GM18507 (cell line): ENCODE measurements around the gene ADAMTS4.
A peak's percentile ranks its signal among the peaks of the same experiment; 100 is the strongest.

ENCODE experiments used
- DNase-seq: peaks from one replicate; pipeline ENCODE4 v3.0.0; 2011; ENCODE audit warnings: low read depth; ENCODE audit not compliant: insufficient read length; ENCODE audit errors: extremely low spot score
- FAIRE-seq: peaks from 2 replicates; lab custom pipeline; 2011; peaks lifted over from hg19 to GRCh38; lab: Jason Lieb, UNC

The ADAMTS4 gene

DNA sequence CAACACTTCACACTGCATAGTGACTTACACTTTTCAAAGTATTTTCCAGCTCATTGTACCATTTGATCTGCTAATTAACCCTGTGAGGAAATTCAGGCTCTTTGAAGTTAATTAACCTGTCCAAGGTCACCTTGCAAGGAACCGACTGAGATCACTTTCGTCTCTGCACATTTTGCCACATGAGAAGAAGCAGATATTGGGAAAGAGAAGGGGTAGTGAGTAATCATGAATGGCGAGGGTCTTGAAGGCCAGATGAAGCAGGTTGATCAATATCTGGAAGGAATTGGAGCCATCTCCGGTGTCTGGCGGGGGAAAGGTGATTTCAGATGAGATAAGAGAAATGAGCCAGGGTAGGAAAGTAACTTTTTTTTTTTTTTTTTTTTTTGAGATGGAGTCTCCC, 21.1 kb upstream of the ADAMTS4 start:
- FAIRE-seq (no peak), DNase-seq (no peak)

DNA sequence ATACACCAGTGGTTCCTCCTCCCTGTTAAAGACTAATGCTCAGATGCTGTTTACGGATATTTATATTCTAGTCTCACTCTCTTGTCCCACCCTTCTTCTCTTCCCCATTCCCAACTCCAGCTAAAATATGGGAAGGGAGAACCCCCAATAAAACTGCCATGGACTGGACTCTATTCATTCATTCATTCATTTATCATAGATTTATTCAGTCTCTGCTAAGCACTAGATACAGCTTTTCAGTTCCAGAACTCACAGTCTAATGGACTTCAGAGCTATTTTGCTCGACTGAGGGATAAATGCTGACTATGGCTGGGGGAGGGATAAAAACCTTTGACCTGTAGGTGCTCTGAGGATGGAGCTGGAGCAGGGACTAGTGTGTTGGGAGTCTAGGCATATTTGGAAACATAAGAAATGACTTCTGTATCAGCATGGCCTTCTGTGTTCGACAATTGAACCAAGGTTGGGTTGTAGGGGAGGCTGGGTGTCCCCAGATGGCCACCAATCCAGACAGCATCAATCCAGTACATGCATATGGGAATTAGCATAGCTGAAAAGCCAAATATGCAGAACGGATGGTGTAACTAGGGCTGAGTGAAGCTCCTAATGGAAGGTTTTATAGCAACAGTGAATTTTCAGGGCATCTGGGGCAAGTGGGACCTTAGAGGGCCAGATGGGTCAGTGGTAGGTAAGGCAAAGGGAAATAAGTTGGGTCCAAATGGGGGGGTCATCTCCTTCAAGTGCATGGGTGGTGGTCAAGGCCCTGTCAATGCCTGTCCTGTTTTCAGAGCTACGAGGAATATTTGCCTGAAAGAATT, 20.4 kb upstream of the ADAMTS4 start:
- DNase-seq (no peak), FAIRE-seq (no peak)

DNA sequence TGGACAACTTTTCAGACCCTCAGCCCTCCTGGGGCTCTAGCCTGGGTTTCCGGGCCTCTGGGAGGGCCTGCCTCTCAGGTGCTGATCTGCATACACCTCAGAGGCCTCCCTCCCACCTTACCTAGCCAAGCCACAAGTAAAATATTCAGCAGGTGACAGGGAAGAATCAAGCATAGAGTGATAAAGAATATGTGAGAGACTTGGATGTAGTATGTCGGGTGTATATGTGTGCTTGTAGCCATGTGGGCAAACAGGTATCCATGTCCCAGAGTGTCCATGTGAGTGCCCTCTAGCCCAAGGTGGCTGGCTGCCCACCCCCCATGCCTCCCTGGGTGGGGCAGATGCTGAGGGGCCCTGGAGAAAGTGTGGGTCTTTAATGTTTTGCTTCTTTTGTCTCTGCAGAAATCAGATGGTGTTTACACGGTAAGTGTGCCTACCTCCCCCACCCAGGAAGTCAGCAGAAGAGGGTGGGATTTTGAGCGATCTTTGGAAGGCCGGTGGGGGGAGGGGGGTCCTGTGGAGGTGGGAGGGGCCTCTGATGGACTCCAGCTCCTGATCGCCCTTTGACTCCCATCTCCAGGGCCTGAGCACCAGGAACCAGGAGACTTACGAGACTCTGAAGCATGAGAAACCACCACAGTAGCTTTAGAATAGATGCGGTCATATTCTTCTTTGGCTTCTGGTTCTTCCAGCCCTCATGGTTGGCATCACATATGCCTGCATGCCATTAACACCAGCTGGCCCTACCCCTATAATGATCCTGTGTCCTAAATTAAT, 19.6 kb upstream of the ADAMTS4 start:
- FAIRE-seq (no peak), DNase-seq (no peak)

DNA sequence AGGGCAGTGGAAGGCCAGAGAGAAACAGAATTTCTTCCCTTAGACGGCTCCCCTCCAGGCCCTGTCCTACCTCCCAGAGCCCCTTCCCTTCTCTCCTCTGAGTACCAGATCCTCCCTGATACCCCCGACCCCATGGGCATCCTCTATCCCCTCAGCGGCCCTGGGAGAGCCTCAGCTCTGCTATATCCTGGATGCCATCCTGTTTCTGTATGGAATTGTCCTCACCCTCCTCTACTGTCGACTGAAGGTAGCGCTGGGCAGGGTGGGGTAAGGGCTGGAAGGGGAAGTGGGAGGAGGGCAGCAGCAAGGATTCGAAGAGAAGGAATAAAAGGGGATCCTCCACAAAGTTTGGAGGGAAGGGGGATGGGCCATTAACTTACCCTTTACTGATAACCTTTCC, 19.0 kb upstream of the ADAMTS4 start:
- FAIRE-seq (no peak), DNase-seq (no peak)

DNA sequence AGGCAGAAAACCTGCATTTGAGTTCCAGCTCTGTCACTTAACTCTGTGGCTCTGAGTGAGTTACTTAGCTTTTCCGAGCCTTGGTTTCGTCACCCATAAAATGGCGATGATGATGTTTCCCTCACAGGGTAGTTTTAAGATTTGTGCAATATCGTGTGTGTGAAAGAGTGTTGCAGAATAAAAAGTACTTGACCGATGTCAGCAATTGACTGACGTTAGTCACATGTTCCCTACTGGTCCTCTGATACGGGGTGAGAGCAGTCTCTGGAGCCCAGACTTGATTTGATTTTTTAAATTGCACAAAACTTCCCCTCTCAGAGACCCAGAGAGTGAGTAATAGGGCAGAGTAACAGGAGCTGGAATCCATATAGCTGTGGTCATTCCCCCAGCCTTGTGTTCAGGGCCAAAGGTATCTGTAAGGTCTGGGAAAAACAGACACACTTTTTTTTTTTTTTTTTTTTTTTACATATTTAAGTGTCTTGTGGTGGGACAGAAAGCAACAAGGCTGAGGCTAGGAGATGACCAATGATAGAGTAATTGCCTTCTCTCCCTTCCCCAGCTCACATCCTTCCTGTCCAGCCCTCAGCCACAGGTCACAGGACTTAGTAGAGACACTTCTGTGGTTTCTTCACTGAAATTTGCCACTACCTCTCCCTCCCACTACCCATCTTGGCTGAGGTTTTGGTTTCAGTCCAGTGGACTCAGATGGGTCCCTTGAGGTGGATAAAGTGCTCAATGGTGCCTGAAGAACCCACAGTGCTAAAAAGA, 18.3 kb upstream of the ADAMTS4 start:
- DNase-seq (peak; percentile 40), FAIRE-seq (peak; percentile 97)

DNA sequence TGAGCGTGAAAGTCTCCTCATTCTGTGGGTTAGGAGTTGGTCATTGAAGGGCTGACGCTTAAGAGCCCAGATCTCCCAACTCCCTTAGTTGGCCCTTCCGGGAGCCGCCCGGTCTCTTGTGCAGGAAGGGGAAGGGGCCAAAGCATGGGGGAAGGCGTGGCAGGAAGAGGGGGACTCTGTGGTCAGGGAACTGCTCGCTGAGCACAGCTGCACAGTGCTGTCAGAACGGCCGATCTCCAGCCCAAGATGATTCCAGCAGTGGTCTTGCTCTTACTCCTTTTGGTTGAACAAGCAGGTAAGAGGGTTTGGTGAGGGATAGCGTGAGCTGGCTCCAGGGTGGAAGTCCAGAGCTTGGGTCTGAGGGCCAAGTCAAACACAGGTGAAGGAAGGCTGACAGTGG, 16.2 kb upstream of the ADAMTS4 start, which contains the start of gene FCER1G:
FCER1G (plus strand) TSS at position 220 of the 400 bp plus-strand sequence; CDS start at position 247, 27 bp downstream.
- FAIRE-seq = no peak
- DNase-seq = no peak

DNA sequence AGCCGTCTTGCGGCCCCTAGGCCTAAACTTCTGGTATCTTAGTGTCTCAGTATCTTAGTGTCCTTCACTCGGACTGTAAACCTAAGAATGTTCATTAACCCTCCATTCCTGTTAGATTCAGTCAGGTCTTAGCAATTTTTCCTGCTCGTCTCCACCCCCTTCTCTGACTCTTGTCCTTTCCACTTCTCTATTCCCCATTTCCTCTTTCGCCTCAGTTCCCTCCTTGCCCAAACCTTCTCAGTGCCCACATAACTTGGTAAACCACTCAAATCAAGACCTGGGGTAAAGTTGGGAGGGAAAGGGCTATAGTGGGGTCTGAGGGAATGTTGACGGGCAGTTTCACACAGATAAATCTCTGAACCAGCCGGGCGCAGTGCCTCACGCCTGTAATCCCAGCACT, 15.5 kb upstream of the ADAMTS4 start:
- no peak for FAIRE-seq
- no peak for DNase-seq

DNA sequence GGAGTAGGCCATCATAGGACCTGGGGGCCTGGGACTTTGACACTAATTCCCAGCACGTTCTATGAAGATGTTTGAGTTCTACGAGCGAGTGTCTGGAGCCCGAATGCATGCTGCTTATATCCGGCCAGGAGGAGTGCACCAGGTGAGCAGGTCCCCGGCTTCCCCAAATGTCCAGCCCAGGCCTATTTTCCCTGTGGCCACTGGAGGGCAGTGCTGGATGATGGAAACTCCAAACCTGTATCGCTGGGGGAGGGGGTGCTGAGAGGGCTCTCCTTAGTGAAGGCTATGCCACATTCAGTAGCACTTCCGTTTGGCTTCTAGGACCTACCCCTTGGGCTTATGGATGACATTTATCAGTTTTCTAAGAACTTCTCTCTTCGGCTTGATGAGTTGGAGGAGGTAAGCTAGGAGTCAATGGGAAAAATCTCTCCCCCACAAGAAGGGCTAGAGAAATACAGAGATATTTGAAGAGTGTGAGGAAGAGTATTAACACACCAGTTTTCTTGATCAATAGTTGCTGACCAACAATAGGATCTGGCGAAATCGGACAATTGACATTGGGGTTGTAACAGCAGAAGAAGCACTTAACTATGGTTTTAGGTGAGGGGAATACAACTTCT, 11.0 kb upstream of the ADAMTS4 start:
- FAIRE-seq (peak; percentile 66), DNase-seq (peak; percentile 55)

DNA sequence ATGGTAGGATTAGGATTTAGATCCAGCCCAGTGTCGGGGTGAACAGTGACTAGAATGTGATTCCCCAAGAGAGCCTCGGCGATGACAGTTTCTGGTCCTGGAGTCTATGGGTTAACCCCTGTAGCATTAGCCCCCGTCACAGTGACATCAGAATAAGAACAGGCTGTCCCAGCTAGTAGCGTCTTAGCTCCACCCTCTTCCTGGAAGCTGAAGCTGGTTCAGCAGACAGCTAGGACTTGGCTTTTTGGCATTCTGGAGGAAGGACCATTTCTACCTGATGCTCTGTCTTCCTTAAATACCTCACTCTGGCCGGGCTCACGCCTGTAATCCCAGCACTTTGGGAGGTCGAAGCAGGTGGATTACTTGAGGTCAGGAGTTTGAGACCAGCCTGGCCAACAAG, 8.3 kb upstream of the ADAMTS4 start:
- no peak for FAIRE-seq

DNA sequence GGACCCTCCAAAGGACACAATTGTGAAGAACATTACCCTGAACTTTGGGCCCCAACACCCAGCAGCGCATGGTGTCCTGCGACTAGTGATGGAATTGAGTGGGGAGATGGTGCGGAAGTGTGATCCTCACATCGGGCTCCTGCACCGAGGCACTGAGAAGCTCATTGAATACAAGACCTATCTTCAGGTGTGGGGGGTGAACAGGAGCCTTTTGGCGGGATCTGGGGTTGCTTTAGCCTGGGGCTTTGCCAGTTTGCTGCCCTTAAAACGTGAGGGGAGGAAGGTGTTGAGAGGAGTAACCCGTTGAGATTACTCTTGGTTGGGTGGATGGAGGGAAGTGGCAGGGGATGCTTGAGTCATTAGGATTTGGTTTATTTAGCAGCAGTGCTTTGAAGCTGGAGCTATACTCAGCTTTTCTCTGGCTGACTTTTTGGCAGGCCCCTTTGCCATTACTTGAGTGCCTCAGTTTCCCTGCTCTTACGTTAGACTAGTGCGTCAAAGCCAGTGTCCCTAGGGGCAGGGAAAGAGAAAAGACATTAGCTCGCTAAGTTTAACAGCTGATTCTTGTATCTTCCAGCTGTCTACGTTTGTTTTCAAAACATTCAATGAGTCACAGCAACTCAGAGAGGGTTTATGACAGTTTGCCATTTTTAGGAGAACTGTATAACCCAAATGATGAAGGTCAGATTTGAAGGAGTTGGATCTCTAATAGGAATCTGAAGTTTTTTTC, 7.7 kb upstream of the ADAMTS4 start:
- DNase-seq (no peak), FAIRE-seq (no peak)

More for the DNA sequence above, 8.3 kb upstream of the ADAMTS4 start:
- DNase-seq = no peak

DNA sequence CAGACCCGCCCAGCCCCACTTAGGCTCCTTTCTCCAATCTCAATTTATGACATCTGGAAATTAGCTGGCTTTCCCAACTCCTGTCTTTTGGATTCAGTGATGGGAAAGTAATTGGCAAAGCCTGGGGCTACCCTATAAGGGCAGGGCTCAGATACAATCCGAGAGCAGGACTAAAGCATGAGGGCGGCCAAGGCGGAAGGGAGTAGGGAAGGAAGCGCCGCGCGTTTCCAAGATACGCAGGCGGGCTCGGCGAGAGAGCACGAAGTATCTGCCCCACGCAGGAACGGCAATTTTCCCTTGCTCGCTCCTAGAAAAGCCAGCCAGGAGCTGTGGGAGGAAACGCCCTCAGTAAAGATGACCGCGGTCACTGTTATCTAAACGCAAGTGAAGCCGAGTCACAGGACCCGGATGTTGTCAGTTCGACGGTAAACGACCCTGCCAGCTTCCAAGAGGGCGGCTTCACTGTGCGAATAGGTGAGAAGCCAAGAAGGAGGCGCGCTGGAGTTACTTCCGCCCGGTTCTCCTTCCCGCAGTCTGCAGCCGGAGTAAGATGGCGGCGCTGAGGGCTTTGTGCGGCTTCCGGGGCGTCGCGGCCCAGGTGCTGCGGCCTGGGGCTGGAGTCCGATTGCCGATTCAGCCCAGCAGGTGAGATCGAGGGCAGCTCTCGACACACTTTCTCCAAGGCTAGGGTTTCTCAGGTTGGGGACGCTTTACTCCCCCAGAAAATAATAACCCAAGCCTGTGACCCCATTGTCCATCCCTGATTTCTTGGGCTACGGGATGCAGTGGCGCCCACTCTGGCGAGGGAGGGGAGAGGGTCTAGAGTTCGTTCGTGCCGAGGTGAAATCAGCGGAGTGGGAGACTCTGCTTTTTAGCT, 3.2 kb upstream of the ADAMTS4 start, which contains the start of gene NDUFS2:
NDUFS2 (plus strand) TSS at position 532 of the 877 bp plus-strand sequence; CDS start at position 551, 19 bp downstream.
- peak; percentile 90 for DNase-seq
- peak; percentile 97 for FAIRE-seq

DNA sequence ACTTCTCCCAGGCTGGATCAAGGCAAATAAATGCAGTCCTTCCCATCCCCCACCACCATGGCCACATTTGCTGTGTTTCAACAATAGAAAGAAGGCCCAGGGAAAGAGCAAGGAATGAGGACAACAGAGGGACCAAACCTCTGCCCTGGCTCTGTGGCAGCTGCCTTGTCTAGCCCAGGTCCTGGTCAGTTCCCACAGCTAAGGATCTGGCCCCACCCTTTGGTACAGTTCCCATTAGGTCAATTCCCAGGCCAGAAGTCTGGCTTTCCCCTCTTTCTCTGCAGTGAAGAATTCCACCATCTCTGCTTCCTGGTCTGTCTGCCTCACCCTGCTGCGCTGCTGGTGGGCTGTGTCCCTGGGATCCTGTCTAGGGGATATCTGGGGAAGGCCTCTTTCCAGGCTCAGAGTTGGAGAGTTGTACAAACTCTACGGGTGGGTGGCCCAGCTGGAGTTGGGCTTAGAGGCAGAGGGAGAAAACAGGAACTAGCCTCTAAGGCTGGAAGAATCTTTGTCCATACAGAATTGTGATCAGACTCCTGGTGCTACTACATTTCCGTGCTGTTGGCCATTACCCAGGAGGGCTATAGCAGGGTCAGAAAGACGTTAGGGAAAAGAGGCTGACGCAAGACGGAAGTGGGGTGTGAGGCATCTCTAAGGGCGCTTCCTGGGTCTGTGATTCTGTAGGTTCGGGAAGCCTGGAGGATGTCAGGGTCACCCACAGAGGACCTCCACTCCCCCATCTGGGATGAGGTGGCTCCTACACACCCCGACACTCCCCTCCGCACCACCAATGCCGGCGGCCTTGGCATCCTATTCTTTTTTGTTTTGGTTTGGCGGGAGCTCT, 2.4 kb upstream of the ADAMTS4 start:
- FAIRE-seq = no peak
- DNase-seq = no peak

DNA sequence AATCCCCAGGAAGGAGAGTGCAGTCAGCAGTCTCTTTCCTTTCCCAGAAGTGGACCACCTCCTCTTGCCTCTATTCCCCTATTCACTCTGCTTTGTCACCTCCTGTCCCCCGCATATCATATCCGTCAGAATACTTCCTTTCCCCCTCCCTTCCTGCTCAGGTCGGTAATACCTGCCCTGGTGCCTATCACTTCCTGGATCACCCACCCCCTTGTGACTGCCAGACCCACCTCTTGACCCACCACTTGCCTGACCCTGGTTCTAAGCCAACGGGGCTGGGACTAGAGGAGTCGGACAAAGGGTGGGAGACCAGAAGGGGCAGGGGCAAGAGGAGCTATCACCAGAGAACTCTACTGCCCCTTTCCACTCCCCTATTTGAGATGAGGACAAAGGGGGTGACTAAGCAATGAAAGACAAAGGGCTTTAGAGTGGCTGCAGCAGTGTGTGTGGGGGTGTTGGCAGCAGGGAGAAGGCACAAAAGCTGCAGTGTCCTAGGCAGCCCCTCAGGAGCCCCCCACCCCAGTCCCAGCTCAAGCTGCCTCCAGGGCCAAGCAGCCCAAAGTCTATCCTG, 1.7 kb upstream of the ADAMTS4 start:
- FAIRE-seq (no peak), DNase-seq (no peak)

DNA sequence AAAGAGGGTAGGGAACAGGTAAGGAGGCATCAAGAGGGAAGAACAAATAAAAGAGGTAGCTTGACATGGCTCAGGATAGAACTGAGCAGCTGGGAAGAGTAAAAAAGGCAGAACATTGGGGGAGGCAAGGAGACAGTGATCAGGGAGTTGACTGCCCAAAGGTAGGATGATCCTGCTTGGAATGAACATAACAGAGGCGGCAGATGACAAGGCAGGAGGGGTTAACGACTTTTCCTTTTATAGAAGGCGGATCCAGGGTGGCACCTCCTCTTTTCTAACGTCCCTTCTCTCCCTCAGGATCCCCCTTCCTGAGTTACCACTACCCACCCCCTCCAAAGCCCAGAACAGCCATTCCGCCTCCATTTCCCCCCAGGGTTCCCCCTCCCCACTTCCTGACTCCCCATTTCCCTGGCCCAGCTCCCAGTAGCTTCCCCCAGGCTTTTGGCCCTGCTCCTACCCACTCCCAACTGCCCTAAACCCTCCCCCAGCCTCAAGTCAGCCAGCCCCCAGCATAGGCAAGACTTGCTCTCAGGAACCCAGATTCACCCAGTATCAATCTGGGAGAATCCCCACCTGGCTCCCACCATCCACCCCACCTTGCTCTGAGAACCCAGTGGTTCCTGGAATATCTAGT, 769 bp upstream of the ADAMTS4 start:
- DNase-seq (no peak), FAIRE-seq (no peak)

DNA sequence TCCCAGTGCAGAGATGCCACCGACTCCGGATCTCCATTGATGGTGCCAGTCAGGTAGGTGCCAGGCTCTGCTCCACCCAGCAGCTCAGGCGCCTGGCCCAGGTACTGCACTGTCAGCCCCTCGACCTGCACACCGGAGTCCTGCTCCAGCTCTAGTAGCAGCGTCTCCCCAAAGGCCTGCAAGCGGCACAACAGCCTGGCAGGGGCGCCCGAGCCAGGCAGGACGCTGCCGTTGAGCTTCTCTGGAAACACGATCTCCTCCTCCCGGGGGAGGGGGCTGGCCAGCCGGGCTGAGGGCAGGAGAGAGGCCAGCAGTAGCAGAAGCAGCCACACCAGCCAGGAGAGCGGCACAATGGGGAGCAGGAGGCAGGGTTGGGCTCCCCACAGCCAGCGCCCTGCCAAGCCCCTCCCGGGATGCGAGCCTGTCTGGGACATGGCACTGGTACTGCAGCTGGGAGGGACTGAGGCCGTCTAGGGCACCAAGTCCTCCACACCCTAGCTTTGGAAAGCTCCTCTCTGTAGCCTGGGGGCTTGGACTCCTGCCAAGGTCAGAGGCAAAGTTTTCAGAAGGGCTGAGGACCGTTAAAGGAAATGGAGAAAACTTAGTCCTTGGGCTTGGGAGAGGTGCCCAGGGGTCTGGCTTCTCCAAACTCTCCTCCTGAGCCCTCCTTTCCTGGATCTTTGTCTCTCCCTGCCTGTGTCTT, 509 bp downstream of the ADAMTS4 start:
- no peak for DNase-seq
- no peak for FAIRE-seq
